Lung (tissue), 12 donors: ENCODE results near the gene FAM221B. TPM values are rescaled to one million over a fixed set of nuclear protein-coding genes. Genes with fewer than 3 reads are reported as not detected.

ENCODE experiments used
- ATAC-seq: fragments of 200-7000 bp; cut with Tn5 transposase; one replicate; pipeline ENCODE4 v1.9.1; 2020; ENCODE audit warnings: moderate number of reproducible peaks; ENCODE audit not compliant: insufficient read depth, low FRiP score
- DNase-seq, 3 donors: peaks; one replicate each; pipeline ENCODE4 v3.0.0-alpha.2; 2013 to 2017
- H3K27ac ChIP-seq, 2 donors: one replicate each; pipeline ENCODE4 v1.5.1; 2013; ENCODE audit warnings: mild to moderate bottlenecking in 2 of 2, moderate library complexity in 2 of 2, control low read depth in 1 of 2, inconsistent platforms in 1 of 2, low read depth in 1 of 2, low read length in 1 of 2
- H3K27me3 ChIP-seq, 3 donors: one replicate each; pipeline ENCODE4 v1.5.1; 2013; ENCODE audit warnings: low read length in 2 of 3; ENCODE audit not compliant: control insufficient read depth in 3 of 3, insufficient read depth in 3 of 3
- H3K36me3 ChIP-seq, 4 donors: one replicate each; pipeline ENCODE4 v1.5.1; 2013; ENCODE audit warnings: low read length in 4 of 4, mild to moderate bottlenecking in 1 of 4, moderate library complexity in 1 of 4; ENCODE audit not compliant: control insufficient read depth in 4 of 4, insufficient read depth in 4 of 4
- H3K4me1 ChIP-seq, 5 donors: one replicate each; pipeline ENCODE4 v1.5.1; 2013; ENCODE audit warnings: low read length in 5 of 5, mild to moderate bottlenecking in 2 of 5, moderate library complexity in 1 of 5; ENCODE audit not compliant: control insufficient read depth in 5 of 5, insufficient read depth in 5 of 5
- H3K4me3 ChIP-seq: one replicate; pipeline ENCODE4 v1.5.1; 2013; ENCODE audit warnings: mild to moderate bottlenecking, control low read depth, moderate library complexity
- H3K9ac ChIP-seq, 2 donors: one replicate each; pipeline ENCODE4 v1.5.1; 2013; ENCODE audit warnings: low read length in 2 of 2, control low read depth in 1 of 2; ENCODE audit not compliant: insufficient read depth in 1 of 2
- H3K9me3 ChIP-seq, 4 donors: one replicate each; pipeline ENCODE4 v1.5.1; 2013; ENCODE audit warnings: low read length in 3 of 4, mild to moderate bottlenecking in 1 of 4, moderate library complexity in 1 of 4; ENCODE audit not compliant: control insufficient read depth in 4 of 4, insufficient read depth in 3 of 4
- WGBS, 2 donors: extraction: QIAGEN DNeasy Blood & Tissue Kit; methylation state at CpG; one replicate each; pipeline ENCODE4 v1.1.7; 2013; 5-methylcytosine and 5-hydroxymethylcytosine counted together
- polyA plus RNA-seq, 2 donors: library from polyadenylated mRNA; stranded (reverse); fragments of 200-250 nt; gene quantifications; one replicate each; pipeline ENCODE4 v1.2.1, GENCODE V29; 2013
- total RNA-seq, 2 donors: library from RNA; depleted of rRNA in 1 of 2; stranded (reverse); fragments of >200 nt in 1 of 2; gene quantifications; one replicate each; pipeline ENCODE4 v1.2.1, GENCODE V29; 2014 to 2021
- TF ChIP-seq, protein P1 (sequence below): IDR thresholded peaks from 2 replicates; pipeline ENCODE4 v1.5.1; 2012; ENCODE audit warnings: mild to moderate bottlenecking; ENCODE audit errors: control extremely low read depth, extremely low read depth
- donor health status: control.
- donor health status: control.
- donor health status: Bipolar disorder and iron deficiency.
- donor health status: healthy.
- donor health status: DM: yes; HTN: yes; CAD: no.

FAM221B gene
- total and polyA plus RNA-seq, 4 donors, result 0.10 to 0.25 (median 0.13) TPM

- TF ChIP-seq, protein P1, sequence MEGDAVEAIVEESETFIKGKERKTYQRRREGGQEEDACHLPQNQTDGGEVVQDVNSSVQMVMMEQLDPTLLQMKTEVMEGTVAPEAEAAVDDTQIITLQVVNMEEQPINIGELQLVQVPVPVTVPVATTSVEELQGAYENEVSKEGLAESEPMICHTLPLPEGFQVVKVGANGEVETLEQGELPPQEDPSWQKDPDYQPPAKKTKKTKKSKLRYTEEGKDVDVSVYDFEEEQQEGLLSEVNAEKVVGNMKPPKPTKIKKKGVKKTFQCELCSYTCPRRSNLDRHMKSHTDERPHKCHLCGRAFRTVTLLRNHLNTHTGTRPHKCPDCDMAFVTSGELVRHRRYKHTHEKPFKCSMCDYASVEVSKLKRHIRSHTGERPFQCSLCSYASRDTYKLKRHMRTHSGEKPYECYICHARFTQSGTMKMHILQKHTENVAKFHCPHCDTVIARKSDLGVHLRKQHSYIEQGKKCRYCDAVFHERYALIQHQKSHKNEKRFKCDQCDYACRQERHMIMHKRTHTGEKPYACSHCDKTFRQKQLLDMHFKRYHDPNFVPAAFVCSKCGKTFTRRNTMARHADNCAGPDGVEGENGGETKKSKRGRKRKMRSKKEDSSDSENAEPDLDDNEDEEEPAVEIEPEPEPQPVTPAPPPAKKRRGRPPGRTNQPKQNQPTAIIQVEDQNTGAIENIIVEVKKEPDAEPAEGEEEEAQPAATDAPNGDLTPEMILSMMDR, result no peak
- no peaks in the 10 kb centered on the region for H3K27me3 ChIP-seq
- H3K9ac ChIP-seq, result no peak overlapping the region
- DNase-seq, result no peak
- H3K9me3 ChIP-seq, result no peaks in the 10 kb centered on the region
- no peak overlapping the region for H3K4me3 ChIP-seq
- no peaks in the 10 kb centered on the region for H3K4me1 ChIP-seq
- H3K27ac ChIP-seq, result no peak overlapping the region
- 89 to 92% methylated on average over 25 of the region's 25 CpGs for WGBS, 2 donors
- H3K36me3 ChIP-seq, result peaks cover 0 to 21% (median 6%) of the 10 kb centered on the region in 4 donors
- no peak for ATAC-seq
These were observed 24.6 kb upstream of the FAM221B start for GRCh38 chr9:35852876-35853865.

DNA sequence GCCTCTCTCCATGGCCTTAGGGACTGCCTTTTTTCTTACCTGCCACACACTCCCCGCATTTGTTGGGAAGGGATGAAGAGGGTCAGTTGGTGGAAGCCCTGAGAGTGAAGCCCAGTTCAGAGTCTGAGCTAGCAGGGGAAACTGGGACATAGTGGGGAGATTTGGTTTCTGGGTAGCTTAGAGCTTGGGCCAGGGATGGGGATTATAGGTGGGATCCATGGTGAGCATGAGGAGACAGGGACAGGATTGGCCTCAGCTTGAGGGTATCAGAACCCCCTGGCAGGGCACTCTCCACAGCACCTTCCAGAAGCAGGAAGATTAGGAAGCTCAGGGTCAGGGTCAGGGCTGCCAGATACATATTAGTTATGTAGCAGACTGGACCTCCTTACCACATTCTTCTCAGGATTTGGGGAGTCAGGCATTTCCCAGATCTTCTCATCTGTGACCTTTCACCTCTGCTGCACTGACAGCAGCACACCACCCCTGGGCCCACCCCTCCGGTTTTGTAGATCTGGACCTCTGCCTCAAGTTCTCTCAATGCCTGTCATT, 23.8 kb upstream of the FAM221B start:
- H3K4me1 ChIP-seq, result no peaks in the 10 kb centered on the region
- 85 to 95% methylated on average over 2 of the region's 2 CpGs for WGBS, 2 donors
- no peak for ATAC-seq
- no peak overlapping the region for H3K4me3 ChIP-seq
- H3K9ac ChIP-seq, result no peak overlapping the region
- H3K36me3 ChIP-seq, result peaks cover 0 to 23% (median 7%) of the 10 kb centered on the region in 4 donors
- DNase-seq, result no peak
- no peaks in the 10 kb centered on the region for H3K27me3 ChIP-seq
- H3K9me3 ChIP-seq, result no peaks in the 10 kb centered on the region
- TF ChIP-seq, protein P1, result no peak
- no peak overlapping the region for H3K27ac ChIP-seq

- Histone ChIP-seq H3K9ac (no peak overlapping the region), H3K4me3 (no peak overlapping the region), H3K27me3 (no peaks in the 10 kb centered on the region), H3K4me1 (peaks cover 6 to 21% (median 15%) of the 10 kb centered on the region in 5 donors), H3K9me3 (no peaks in the 10 kb centered on the region), H3K27ac (peak overlapping the region in 1 of 2 donors; percentile 70), H3K36me3 (peaks cover 0 to 32% (median 7%) of the 10 kb centered on the region in 4 donors)
- TF ChIP-seq, protein P1, result no peak
- ATAC-seq (peak; percentile 31), DNase-seq (no peak)
- 82 to 85% methylated on average over 4 of the region's 4 CpGs for WGBS, 2 donors
These were observed 19.4 kb upstream of the FAM221B start for GRCh38 chr9:35847792-35848572.
